HG03108 (cell line): ENCODE results near the gene OR56A4.
"Not testable (repeated sequence)": the region's sequence is repeated elsewhere in the genome, so short reads cannot be mapped to it uniquely, and the experiment has no call there.

Experiments
- ATAC-seq: cut with Tn5 transposase; IDR thresholded peaks from one replicate; pipeline ENCODE4 v1.9.1; 2021; ENCODE audit warnings: moderate library complexity; ENCODE audit not compliant: unreplicated experiment

Gene OR56A4

GRCh38 chr11:5960704-5961320, 45.9 kb downstream of the OR56A4 start:
- not testable (repeated sequence) for ATAC-seq

GRCh38 chr11:5955586-5955985, 51.2 kb downstream of the OR56A4 start:
- no peak for ATAC-seq
